SIG-M5 (cell line): ENCODE results near the gene DOCK4.

Experiments
- DNase-seq: peaks from one replicate; lab custom pipeline; 2025; lab: John Stamatoyannopoulos, UW

Gene DOCK4

DNA sequence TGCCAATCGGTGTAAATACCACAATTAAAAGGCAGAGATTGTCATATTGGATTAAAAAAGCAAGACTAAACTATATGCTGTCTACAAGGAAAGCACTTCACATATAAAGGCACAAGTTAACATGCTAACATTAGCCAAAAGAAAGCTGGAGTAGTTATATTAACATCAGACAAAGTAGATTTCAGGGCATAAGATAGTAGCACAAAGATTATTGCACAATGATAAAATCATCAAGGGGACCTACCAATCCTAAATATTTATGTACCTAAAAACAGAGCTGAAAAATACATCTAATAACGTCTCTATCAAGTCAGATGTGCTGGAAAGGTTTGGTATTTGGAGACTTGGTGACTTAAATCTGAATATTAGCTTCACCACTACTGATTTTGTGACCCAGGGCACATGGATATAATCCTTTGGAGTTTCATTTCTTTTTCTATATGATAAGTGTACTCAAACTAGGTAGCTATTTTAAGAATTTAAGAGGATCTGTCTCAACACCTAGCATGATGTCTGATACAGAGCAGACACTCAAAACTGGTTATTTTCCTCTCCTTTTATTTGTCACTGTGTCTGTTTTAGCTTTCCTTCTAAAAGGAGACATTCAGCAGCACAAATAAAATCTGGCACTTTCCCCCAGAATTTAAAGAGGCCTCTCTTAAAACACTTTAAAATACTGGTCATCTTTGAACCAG is 156.5 kb downstream of the DOCK4 start:
- DNase-seq = no peak

DNA sequence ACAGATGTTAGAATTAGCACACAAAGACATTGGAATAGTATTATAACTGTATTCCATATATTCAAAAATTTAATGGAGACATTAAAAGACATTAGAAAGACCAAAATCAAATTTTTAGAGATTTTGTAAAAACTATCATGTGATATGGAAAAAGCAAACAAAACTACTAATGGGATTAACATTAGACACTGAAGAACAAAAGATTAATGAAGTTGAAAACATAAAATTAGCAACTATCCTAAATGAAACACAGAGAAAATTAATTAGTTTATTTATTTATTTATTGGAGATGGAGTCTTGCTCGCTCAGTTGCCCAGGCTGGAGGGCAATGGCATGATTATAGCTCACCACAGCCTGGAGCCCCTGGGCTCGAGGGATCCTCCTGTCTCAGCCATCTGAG is 158.8 kb downstream of the DOCK4 start:
- DNase-seq = no peak

DNA sequence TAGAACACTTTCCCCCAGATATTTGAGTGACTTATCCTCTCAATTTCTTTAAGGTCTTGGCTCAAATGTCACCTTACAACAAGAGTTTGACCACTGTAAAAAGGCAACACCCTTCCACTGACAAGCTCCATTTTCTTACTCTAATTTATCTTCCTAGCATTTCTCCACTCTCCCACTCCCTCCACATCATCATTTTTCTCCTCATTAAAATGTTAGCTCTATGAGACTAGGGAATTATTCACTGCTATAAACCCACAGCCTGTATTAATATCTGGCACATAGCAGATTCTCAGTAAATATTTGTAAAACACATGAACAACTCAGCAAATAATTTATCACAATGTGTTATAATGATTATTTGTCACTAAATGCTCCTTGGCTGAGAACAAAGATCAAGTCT is 161.0 kb downstream of the DOCK4 start:
- DNase-seq = no peak

DNA sequence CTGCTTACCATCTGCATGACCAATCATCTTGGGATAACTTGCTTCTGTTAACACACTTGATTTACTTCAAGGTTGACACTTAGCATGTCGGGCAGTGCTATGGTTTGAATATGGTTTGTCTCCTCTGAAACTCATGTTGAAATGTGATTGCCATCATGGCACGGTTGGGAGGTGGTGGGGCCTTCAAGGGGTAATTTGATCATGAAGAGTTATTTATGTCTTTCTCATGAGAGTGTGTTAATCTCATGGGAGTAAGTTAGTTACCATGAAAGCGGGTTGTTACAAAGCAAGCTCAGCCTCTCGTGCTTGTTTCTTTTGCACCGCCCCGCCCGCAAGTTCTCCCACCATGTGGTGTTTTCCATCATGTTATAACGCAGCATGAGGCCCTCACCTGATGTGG is 163.6 kb downstream of the DOCK4 start:
- no peak for DNase-seq

DNA sequence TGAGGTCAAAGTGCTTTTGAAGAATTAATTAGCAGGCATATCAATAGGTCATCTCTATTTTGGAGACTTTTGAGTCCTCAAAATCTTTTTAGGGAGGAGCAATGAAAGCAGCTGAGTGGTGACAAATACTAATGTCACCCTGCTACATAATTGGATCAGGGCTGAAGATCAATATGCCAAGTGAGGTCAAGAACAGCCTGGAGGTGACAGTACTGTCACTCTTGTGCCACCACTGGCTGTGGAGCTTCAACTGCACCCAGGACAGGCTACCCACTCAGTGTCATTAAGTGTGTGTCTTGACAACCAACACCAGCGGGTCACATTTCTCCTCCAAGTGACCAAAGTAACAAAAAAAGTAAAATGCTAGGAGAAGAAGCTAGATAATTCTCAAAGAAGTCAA is 167.8 kb downstream of the DOCK4 start:
- DNase-seq = no peak

DNA sequence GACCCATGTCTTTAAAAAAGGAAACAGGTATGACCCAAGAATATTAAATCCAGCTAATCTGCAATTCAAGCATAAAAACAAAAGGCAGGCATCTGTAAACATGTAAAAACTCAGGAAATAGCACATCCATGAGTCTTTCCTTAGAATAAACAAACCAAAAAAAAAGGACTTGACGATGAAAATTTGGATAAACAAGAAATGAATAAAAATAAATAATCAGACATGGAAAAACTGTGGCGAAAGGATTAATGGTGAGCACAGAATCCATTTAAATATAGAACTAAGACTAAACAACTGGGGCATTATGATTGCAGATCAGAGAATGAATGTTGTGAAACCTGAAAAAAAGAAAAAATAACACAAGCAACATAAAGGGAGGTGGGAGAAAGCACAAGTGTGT is 170.1 kb downstream of the DOCK4 start:
- no peak for DNase-seq

DNA sequence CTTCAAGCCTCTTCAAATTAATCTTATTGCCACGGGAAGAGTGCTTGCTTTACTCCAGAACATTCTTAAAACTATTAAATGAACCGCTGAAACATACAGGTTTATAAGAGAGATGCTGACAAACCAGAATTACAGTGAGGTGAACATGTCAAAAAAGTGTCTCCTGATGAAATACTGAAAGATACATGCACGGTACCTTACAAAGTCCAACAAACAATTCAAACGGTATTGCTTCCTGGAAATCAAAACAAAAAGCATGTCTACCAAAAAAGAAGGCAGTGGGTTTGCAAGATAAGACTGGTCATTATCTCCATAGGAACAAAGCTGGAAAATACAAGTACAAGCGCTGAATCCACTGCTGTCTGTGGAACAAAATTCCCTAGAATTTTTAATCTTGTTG is 174.5 kb downstream of the DOCK4 start:
- DNase-seq = no peak

DNA sequence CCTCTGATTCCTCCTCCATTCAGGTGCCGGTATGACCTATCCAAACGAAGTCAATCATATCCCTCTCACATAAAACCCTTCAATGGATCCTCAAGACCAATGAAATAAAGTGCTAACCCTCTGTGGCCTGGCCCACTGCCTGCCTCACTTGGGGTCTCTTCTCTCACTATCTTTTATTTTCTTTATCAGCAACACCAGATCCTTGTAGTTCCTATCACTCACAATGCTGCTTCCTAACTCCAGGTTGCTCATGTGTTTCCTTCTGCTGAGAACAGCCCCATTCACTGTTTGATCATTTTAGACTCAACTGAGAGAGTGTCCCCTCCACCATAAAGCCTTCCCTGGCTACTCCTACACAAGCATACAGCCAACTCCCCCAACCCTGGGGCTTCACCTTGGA is 180.6 kb downstream of the DOCK4 start:
- DNase-seq = no peak

DNA sequence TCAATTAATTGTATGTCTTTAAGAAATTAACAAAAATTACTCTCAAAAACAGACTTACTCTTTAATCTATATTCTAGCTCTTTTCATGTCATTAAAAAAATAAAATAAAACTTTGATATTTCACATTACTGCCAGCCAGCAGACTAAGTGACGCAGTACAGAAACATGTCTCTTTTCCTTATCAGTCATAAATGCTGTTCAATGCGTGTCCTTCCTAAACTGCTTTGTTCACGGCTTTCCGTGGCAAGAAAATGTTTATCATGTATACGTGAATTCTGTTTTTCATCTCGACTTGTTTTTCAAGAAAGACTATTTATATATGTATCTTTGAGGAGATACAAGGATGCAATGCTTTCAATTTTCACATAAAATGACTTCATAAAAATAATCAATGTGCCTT is 182.4 kb downstream of the DOCK4 start:
- no peak for DNase-seq

DNA sequence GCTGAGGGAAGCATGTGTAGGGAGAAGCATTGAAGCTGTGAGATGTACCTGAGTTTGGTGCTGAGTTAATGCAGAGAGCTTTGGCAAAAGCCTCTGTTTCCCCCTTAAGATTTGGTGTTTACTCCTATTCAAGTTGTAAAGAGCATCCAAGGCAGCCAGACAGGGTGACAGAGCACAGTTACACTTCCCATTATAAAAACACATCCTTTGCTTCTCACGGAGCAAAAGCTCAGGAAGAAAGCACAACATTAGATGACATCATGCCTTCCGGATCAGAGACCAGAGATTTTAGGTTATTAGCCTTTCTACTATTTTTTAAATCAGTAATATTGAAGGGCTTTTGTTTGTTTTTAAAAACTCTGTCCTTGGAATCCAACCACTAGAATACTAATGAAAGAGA is 182.9 kb downstream of the DOCK4 start:
- no peak for DNase-seq

DNA sequence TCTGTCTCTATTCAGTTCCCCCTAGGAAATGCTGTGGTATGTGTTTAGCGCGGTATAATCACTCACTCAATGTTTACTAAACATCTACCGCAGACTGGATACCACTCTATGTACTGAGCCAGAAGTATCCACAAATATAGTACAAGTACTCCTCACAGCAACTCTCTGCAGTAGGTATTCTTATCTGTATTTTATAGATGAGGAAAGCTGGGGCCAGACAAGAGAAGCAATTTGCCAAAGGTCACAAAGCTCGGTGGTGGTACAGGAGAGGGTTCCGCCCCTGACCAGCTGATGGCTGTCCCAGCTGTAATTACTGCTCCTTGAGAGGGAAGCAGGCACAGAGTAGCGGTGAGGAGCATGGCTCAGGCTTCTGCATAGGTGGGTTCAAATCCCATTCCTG is 184.1 kb downstream of the DOCK4 start:
- DNase-seq = no peak

DNA sequence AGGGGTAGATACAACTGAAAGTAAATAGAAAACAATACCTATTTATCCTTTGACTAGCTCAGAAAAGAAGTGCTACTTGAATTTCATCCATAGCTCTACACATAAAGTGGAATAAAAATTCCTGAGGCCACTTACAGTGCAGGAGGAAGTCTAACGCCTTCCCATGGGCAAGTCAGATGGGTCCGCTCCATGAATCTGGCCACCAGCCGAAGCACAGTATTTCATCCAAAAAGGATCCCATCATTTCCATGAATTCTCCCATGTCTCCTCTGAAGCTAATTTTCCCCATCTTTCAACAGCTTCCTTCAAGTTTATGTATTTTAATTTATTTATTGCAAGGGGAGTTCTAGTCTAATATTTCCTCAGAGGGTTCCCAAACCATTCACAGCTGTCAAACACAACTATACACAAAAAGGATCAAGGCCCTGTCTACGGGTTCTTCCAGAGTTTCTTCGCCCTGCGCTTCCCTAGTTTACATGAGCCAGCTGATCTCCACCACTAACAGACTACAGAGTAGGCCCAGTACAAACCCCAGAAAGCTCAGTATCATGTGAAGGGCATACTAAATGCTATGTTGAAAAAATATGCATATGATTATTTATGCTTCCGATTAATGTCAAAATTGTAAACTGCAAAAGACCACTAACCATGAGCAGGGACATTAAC is 184.7 kb downstream of the DOCK4 start:
- DNase-seq = no peak

DNA sequence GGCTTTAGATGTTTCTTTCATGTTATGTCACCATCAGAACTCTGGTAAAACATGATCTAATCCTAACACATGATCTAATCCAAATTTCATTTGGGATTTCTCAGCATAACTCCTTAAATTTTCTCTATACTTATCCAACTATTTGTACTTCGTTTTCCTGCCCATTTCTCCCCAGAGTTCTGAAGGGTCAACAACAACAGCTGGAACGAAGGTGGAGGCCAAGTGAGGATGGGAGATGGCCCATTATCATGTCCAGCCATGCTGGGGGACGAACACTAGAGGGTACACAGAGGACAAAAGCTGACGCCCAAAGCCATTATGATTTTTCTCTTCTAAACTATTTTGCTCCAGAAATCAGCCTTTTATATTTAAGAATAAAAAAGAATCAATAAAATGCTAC is 185.4 kb downstream of the DOCK4 start:
- no peak for DNase-seq

DNA sequence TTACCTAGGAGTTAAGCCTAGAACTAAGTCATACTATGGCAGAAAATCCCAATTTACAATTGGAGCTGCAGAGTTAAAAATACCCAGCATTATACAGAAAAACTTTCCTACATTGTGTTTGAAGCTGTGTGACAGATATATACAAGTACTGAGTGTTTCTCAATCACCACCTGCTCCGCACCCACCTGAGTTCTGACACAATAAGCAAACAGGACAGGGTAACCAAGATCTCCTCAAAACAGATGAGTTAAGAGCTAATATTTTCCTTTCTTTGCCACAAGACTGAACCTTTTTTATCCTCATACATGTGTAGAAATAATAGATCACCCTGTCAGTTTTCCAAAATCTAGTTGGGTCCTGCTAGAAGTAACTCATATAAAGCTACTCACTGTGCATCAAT is 186.3 kb downstream of the DOCK4 start:
- DNase-seq = no peak

DNA sequence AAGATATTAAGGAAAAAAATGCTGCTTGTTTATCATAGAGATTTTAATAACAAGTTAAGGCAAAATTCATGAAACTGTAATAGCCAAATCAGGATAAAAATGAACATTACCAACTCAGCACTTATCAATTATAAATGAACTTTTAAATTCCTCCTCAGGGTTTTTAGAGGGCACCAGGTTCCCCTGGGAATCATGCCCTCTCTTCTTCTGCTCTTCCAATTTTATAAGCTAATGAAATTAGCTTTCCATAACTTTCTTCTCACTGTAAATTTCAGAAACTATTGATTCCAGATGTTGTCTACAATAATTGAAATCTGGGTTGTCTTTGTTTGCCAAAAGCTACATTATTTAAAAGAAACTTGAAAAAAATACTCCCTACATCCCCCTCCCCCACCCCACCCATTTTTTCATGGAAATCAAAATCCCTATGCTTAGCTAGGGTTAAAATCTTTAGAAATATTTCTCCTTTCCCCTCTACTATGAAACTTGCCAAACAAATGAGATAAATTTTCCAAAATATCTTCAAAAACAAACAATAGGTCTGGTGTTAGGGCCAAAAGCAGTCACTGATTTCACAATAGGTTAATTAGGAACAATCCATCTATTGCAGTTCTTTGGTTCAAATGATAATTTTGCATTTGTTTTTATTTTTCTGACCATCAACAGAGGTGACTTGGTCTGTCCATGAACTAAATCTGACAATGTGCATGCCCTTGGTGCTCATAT is 187.7 kb downstream of the DOCK4 start:
- DNase-seq = no peak

DNA sequence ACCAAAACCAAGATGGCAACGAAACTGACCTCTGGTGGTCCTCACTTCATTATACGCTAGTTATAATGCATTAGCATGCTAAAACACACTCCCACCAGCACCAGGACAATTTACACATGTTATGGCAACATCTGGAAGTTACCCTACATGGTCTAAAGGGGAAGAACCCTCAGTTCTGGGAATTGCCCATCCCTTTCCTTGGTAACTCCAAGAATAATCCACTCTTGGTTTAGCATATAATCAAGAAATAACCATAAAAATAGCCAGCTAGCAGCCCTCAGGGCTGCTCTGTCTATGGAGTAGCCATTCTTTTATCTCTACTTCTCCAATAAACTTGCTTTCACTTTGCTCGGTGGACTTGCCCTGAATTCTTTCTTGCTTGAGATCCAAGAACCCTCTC is 191.1 kb downstream of the DOCK4 start:
- DNase-seq = no peak

DNA sequence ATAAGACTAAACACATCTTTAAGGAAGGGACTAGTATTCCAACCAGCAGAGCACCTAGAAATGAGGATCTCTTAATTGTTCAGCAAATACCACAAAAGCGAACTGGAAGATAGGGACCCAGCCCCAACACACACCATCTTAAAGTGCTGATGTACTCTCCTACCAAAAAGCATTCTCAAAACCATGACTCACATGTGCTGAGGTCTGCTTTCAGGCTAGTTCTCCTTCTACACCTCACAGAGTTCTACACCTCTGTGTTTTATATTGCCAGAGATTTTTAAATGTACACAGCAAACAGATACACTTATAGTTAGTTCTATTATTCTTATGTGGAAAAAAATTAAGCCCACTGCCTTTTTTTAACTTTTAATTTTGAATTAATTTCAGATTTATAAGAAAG is 191.9 kb downstream of the DOCK4 start:
- no peak for DNase-seq

DNA sequence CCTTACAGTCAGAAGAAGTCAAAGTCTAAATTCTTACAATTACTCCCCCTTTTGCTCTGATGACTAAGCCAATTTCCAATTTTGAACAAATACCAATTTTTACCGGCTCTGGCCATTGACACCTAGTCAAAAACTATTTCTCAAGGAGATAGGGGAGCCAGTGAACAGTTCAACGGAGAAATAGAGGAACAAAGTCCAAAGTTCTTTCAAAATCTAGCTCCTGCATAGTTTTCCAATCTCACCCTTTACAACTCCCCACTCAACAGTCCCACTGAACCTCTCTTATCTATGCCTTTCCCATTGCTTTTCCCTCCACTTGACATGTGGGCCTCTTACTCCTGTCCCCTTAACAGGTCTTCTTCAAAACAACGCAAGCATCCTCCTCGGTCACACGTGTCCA is 192.9 kb downstream of the DOCK4 start:
- no peak for DNase-seq

DNA sequence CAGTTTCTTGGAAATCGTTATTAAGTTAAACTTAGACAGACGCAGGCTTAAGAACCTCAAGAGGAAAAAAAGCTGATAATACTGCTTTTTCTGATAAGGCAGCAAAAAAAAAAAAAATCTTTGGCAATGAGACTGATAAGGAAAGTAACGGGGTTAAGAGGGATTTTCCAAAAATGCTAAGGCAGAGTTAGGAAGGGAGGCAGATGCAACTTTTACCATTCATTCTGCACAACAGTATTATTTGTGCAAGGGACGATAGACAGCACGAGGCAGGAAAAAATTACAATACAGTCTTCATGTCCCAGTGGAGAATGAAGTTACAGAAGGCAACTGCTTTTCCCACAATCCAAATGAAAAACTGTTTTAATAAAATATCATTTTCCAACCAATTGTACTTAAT is 194.0 kb downstream of the DOCK4 start:
- DNase-seq = no peak

DNA sequence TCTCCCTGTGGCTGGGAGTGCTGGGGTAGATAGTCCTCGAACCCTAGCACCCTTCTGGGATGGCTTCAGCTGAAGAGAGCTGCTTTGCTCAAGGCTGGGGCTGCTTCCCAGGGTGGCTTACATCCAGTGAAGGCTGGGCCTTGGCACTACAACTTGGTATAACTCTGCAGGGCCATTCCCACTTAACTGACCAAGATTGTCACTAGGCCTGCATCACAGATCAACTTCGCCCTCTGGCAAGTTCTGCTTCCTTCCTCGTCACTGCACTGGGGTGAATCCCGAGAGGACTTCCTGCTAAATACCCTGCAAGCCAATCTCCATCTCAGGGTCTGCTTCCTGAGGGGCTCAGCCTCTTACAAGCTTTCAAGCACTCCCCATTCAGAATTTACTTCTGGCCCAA is 195.2 kb downstream of the DOCK4 start:
- DNase-seq = no peak

DNA sequence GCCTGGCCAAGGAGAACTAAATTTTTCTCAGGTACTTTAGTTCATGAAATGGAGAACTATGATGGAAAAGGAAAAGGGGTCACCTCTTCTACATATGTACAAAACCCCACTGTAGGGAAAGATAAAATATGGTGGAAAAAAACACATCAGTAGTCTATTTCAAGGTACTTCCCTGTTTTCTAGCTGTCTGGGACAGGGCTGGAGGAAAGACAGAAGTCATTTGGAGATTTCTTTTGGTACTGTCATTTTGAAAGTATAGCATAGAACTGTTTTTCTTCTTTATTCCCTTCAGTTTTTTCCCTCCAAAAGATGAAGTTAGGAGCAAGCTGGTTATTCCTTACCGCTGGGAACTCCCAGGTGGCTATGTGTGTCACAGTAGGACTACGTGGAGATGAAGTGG is 196.1 kb downstream of the DOCK4 start:
- DNase-seq = no peak

DNA sequence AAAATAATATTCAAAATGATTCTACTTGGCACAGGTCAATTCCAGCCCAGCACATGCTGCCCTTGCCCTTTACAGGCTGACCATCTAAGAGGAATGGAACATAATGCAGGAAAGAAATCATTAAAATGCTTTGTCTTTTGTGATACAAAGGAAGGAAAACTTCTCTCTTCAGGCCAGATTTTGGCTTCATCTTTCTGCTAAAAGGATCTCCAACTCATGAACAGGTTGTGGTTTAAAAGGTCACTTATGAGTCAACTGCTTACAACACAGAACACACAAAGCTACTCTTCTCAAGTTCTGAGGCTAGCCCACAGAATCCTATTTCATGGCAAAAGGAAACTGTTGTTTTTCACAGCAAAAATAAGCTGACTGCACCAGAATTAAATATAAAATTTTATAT is 197.1 kb downstream of the DOCK4 start:
- DNase-seq = no peak

DNA sequence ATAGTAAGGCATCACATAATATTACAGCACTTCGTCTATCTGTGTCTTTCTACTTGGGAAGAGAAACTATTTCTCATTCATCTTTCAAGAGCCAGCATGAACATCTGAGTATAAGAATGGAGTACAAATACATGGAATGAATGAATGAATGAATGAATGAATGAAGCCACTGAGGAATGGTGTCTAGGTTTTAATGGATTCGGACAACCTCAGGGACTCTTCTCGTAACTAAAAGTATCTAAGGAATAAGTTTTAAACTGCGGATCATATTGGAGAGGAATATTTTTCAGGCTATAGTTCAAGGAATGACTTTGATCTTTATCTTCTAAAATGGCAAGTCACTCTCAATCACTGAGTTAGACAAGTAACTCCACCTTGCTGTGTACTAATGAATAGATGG is 199.0 kb downstream of the DOCK4 start:
- no peak for DNase-seq

DNA sequence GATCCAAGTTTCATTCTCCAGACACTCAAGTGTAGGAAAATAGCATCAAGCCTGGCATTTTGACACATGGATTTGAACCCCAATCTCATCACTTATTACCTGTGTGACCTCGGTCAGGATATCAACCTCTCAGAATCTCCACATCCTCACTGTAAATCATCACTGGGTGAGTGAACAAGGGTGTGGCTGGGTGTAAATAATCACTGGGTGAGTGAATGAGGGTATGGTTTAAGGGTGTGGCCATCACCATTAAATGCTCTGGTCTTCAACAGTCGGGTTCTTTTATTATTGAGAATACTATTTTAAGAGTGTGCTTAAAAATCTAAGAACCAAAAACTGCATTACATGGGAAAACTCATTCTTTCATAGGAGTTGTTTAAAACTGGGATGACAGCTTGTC is 200.1 kb downstream of the DOCK4 start:
- DNase-seq = no peak
